GM12801 (cell line): Measurements from ENCODE around the gene GBP1.

Experiments used
- CTCF ChIP-seq: IDR thresholded peaks from one replicate; pipeline ENCODE4 v1.5.1; 2011; ENCODE audit warnings: control low read depth; ENCODE audit not compliant: insufficient read length; ENCODE audit errors: extremely low read depth

The GBP1 gene

DNA sequence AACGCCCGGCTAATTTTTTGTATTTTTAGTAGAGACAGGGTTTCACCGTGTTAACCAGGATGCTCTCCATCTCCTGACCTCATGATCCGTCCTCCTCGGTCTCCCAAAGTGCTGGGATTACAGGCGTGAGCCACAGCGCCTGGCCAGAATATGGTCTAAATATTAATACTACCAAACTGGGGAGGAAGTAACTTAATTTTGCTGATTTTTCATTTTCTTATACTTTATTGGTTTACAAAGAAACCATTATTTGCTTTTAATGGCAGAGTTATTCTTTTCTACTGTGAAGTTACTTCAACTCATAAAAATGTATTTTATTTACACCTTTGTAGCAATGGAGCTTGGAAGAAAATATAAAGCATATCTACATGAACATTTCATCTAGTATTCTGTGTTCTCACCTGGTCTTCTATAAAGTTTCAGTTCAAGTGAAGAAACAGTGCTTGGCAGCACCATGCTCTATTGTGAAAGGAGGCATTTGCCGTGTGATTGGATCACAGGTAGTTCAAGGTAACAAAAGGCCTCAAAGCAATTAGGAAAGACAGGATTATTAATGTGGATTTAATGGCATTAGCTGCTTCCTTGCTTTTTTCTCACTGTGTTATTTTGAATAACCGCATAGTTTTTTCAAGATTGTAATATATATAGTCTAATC, 13.6 kb downstream of the GBP1 start:
- TF ChIP-seq CTCF, result no peak

DNA sequence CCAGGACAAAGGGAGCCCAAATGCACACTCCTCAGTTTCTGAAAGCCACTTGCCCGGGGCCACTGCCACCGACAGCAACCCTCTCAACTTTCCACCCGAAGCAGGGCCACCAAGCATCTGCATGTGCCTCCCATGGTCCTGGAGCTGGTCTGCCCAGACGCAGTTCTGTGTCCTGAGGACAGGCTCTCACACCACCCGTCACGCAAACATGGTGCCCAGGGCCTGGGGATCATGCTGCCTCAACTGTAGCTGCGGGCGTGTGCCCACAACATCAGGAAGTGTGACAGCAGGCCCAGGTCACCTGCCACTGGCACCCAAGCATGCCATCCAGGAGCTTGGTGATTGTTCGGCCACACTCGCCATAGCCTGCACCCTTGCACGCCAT, 14.4 kb downstream of the GBP1 start:
- TF ChIP-seq CTCF, result no peak

- no peak for TF ChIP-seq CTCF
These were observed 17.3 kb downstream of the GBP1 start for GRCh38 chr1:89047734-89048133.

DNA sequence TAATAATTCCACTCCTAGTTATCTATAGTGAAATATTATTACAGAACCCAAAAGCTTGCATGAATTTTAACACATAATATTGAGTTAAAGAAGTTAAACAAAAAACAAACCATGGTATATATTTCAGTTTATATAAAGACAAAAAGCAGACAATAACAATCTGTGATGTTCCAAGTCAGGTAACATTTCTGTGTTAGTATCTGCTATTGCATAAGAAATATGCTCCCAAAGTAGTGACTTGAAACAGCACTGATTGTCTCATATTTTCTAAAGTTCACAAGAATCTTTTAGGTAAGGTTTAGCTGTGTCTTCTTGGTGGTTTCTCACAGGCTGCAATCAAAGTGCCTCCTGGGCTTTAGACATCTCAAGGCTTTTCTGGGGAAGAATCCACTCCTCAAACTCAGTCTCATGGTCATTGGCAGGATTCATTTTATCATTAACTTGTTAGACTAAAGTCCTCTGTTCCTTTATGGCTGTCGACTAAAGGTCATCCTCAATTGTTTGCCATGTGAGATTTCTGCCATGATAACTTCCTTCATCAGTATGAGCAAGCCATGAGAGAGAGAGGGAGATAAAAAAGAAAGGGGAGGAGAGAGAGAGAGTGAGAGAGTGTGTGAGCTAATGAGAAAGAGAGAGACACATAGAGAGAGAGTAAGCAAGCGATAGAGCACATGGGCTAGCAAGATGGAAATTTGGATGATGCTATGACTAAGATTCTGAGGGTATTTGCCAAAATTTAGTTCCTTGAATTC, 19.9 kb downstream of the GBP1 start:
- TF ChIP-seq CTCF, result no peak

DNA sequence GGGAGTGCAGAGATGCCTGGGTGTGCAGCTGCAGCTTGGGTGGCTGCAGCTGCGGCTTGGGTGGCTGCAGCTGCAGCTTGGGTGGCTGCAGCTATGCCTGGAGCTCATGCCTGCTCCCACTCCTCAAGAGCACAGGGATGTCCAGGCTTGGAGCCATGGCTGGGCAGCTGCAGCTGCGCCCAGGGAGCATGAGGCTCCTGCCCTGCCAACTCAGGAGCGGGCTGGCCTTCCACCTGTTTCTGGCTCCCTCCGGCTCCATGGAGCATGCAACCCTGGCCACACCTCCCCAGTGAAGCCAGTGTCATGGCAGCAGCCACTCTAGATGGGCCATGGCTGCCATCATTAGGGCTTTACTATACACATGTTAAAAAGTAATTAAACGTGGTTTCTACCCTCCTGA, 21.1 kb downstream of the GBP1 start:
- no peak for TF ChIP-seq CTCF

GRCh38 chr1:89042491-89042890, 22.5 kb downstream of the GBP1 start:
- no peak for TF ChIP-seq CTCF

GRCh38 chr1:89041721-89042120, 23.3 kb downstream of the GBP1 start:
- TF ChIP-seq CTCF, result no peak
